Measurements from ENCODE around the gene SETD2.

DNA sequence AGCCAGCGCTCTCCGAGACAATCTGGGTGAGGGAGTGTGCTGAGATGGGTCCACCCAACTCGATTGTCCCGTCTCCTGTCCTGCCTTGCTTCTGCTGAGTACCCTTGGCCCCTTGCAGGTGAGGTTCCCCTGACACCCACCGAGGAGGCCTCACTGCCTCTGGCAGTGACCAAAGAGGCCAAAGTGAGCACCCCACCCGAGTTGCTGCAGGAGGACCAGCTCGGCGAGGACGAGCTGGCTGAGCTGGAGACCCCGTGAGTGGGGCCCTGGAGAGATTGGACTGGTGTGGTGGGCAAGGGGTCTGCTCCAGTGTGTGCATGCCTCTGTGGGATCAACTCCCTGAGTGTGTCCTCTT, 160.9 kb downstream of the SETD2 start:
- TF ChIP-seq POLR2A (IDR thresholded peaks at IDR 0.05; ENCODE audit: low read depth, low read length): no peak
- TF ChIP-seq POLR2AphosphoS5 (IDR thresholded peaks at IDR 0.05; ENCODE audit: low read depth, low read length): no peak

All from GM12892 (cell line).